NT2/D1 (cell line): ENCODE data around the gene CFLAR.
A peak's percentile ranks its signal among the peaks of the same experiment; 100 is the strongest.

Source experiments
- DNase-seq: peaks from one replicate; pipeline ENCODE4 v3.0.0-alpha.2; 2011; ENCODE audit warnings: low read depth, low spot score
- H3K27me3 ChIP-seq: 2 replicates; pipeline ENCODE4 v1.6.0; 2011; ENCODE audit warnings: mild to moderate bottlenecking; ENCODE audit not compliant: insufficient read length, insufficient read depth
- H3K36me3 ChIP-seq: 2 replicates; pipeline ENCODE4 v1.6.1; 2011; ENCODE audit warnings: mild to moderate bottlenecking, low read length, mixed read lengths; ENCODE audit not compliant: insufficient read depth, insufficient read length
- H3K4me1 ChIP-seq: 2 replicates; pipeline ENCODE4 v1.5.1; 2011; ENCODE audit not compliant: insufficient read depth, insufficient read length
- H3K4me3 ChIP-seq: 2 replicates; pipeline ENCODE4 v1.5.1; 2011; ENCODE audit warnings: low read depth; ENCODE audit not compliant: insufficient read length
- H3K9ac ChIP-seq: 2 replicates; pipeline ENCODE4 v1.6.0; 2011; ENCODE audit warnings: low read depth; ENCODE audit not compliant: insufficient read length
- H3K9me3 ChIP-seq: 2 replicates; pipeline ENCODE4 v1.5.1; 2011; ENCODE audit warnings: mild to moderate bottlenecking, low read length; ENCODE audit not compliant: insufficient read depth
- SUZ12 ChIP-seq: IDR thresholded peaks from 2 replicates; pipeline ENCODE4 v1.6.1; 2011; ENCODE audit not compliant: insufficient read length, insufficient read depth; ENCODE audit errors: extremely low read depth
- YY1 ChIP-seq: IDR thresholded peaks from 2 replicates; pipeline ENCODE4 v1.6.1; 2011; ENCODE audit not compliant: insufficient read length, insufficient read depth
- ZNF274 ChIP-seq: IDR thresholded peaks from 2 replicates; pipeline ENCODE4 v1.6.1; 2011; ENCODE audit warnings: mild to moderate bottlenecking, low read depth, low read length

The CFLAR gene

DNA sequence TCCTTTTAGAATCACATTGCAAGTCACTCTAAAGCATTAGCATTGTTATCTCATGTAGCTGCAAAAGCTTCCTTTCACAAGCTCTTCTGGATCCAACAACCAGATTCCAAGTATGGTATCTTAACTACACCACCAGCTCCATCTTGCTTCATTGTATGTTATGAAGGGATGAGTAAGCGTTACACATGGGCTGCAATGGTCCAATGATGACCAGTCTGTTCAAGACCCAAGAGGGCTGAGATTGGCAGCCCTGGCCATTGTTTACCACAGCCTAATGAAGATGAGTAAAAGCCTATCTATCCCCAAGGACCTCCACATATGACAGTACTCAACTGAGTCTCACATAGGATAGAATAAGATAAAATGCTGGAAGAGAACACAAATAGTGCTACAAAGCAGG is 6.3 kb downstream of the CFLAR start:
- H3K9ac ChIP-seq, result no peak overlapping the region

DNA sequence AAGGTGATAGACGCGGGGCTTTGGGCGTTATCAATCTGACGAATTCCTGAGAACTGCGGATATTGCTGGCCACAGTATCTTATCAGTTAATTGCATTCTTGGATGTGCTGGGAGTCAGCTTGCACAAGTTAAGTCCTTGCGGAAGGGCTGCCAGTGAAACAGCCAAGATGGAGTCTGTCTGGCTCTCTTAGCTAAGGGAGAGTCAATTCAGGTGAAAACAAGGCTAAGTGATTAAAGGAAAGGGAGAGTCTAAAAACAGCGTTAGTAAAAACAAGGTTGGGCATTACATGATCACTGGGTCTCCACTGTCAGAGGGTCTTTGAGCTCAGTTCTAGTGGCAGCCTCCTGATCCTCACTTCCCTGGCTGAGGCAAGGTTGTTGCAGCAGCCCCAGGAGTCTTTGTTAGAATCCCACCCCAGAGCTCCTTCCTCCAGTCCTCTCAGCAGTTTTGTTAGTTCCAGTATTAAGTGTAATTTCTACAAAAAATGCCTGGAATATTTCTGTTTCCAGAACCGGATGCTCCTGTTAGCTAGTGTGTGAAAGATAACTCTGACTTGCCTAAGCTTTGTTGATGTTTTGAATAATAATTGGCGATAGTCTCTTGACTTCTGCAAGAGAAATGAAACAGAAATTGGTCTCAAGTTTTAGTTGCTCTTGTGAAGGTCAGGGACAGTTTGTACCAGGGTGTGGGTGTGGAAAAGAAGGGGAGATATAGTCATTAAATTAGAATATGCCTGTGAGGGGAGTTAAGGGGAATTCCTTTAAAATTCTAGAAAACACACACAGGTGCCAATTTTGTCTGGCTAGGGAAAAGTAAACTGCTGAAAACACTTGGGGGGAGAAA is 10.6 kb downstream of the CFLAR start:
- no peaks in the 10 kb centered on the region for H3K9me3 ChIP-seq
- TF ChIP-seq ZNF274 (no peak), YY1 (no peak), SUZ12 (no peak)
- H3K9ac ChIP-seq, result no peak overlapping the region
- no peaks in the 10 kb centered on the region for H3K36me3 ChIP-seq
- H3K27me3 ChIP-seq, result no peaks in the 10 kb centered on the region
- DNase-seq, result no peak
- peaks cover 9% of the 10 kb centered on the region for H3K4me1 ChIP-seq
- no peak overlapping the region for H3K4me3 ChIP-seq

More for the DNA sequence above, 6.3 kb downstream of the CFLAR start:
- Histone ChIP-seq H3K4me3 (no peak overlapping the region), H3K4me1 (peaks cover 4% of the 10 kb centered on the region), H3K9me3 (no peaks in the 10 kb centered on the region), H3K36me3 (no peaks in the 10 kb centered on the region), H3K27me3 (no peaks in the 10 kb centered on the region)
- DNase-seq, result no peak
- no peak for TF ChIP-seq SUZ12

DNA sequence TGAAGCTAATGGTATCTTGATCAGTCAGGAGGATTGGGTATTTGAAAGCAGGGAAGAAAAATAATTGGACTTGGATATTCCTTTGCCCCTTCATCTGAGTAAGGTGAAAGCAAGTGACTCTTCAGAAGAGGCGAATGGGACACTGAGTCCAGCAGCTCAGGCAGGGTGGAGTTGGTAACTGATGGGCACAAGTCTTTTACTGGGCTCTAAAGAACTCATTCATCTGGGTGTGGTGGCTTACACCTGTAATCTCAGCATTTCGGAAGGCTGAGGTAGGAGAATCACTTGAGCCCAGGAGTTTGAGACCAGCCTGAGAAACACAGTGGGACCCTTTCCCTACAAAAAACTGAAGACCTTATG is 11.2 kb downstream of the CFLAR start:
- H3K9me3 ChIP-seq, result no peaks in the 10 kb centered on the region
- no peak overlapping the region for H3K4me3 ChIP-seq
- TF ChIP-seq YY1, result no peak
- TF ChIP-seq ZNF274, result no peak
- TF ChIP-seq SUZ12, result no peak
- H3K9ac ChIP-seq, result no peak overlapping the region
- no peaks in the 10 kb centered on the region for H3K36me3 ChIP-seq
- no peak for DNase-seq
- H3K27me3 ChIP-seq, result no peaks in the 10 kb centered on the region
- peaks cover 9% of the 10 kb centered on the region for H3K4me1 ChIP-seq

DNA sequence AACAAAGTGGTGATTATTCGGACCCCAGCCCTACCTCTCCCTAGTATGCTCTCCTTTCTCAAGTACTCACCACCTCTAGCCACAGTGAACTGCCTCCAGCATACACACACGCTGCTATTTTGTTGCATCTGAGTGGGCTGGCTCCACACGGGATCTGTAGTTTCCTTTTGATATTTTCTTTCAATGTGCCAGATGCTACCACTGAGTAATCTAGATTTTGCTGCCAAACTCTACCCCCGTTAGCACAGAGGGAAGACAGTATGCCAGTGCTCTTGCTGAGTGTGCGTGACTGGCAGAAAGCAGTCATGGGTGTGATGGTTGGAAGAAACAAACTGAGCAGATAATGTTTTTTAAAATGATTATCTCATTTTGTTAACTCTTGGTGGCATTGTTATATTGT is 11.6 kb downstream of the CFLAR start:
- Histone ChIP-seq H3K9me3 (no peaks in the 10 kb centered on the region), H3K4me3 (no peak overlapping the region), H3K4me1 (peaks cover 9% of the 10 kb centered on the region), H3K9ac (no peak overlapping the region), H3K27me3 (no peaks in the 10 kb centered on the region), H3K36me3 (peaks cover under 1% of the 10 kb centered on the region)
- no peak for TF ChIP-seq ZNF274
- TF ChIP-seq SUZ12, result no peak
- no peak for TF ChIP-seq YY1
- no peak for DNase-seq

DNA sequence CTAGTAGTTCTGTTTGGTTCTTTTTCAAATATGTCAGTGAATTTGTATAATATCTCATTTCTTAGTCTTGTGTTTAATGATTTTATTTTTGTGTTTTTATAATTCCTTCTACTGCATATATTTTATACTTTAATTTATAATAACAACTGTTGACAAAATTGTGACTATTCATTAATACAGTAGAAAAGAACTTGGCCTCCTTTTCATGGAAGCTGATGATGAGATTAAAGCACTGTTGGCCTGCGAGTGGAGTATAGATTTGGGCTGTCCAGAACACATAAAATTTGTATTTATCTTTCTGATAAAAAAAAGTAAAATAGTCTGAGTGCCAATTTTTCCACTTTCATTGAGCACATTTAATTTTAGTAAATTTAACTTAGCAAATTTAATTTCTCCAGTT is 12.1 kb downstream of the CFLAR start:
- Histone ChIP-seq H3K4me1 (peaks cover 9% of the 10 kb centered on the region), H3K4me3 (no peak overlapping the region), H3K9me3 (no peaks in the 10 kb centered on the region), H3K36me3 (peaks cover 5% of the 10 kb centered on the region), H3K9ac (no peak overlapping the region), H3K27me3 (no peaks in the 10 kb centered on the region)
- DNase-seq, result no peak
- TF ChIP-seq YY1, result no peak
- no peak for TF ChIP-seq SUZ12
- no peak for TF ChIP-seq ZNF274

DNA sequence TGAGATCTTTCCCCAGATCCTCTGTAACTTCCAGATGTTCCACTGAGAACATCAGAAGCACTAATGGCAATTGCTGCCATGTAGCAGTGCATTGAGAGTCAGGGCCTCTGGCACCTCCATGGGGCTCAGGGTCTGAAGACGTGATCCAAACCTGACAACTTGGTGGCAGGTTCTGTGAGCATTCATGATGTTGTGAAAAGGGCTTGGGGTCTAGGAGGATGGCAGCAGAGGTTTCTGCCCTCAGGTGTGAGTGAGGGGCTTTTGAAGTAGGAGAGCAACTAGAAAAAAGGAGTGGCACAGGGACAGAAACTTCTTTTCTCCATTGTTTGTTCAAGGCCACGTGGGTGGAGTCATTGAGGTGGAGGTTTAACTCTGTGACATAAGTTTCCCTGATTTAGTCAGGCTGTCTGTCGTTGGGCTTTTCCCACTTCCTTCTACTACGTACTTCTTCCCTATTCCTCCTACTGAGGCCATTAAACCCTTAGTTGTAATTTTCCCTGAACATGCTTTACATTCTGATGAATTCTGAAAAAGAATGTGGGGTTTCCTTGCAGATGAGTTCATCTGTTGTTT is 13.1 kb downstream of the CFLAR start:
- peaks cover 9% of the 10 kb centered on the region for H3K36me3 ChIP-seq
- TF ChIP-seq SUZ12, result no peak
- TF ChIP-seq ZNF274, result no peak
- no peak for TF ChIP-seq YY1
- H3K9ac ChIP-seq, result no peak overlapping the region
- no peak for DNase-seq
- H3K4me1 ChIP-seq, result peaks cover 9% of the 10 kb centered on the region
- no peak overlapping the region for H3K4me3 ChIP-seq
- H3K27me3 ChIP-seq, result no peaks in the 10 kb centered on the region
- H3K9me3 ChIP-seq, result no peaks in the 10 kb centered on the region

DNA sequence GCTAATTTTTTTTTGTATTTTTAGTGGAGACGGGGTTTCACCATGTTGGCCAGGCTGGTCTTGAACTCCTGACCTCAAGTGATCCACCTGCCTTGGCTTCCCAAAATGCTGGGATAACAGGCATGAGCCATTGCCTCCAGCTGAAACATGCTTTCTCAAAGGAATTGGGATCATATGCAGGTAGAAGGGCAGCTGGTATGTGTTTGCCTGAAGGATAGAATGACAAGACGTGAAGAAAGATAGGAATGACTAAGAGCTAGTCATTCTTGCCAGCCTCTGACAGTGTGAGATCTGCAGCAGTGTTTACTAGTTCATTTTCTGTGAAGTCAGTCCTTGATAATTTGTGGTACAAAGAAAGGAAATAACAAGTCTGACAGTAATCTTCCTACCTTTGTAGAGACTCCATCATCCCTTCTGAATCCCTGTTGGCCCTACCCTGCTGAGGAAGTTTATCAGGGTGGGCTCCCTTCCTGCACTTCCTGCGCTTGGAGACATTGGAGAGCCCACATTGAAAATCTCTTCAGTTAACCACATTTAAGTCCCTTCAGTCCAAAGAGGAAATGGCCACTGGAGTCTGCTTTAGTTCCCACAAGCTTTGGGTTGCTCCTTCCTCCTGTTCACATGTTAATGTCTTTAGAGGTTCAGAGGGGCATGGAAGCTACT is 14.7 kb downstream of the CFLAR start:
- H3K9me3 ChIP-seq, result no peaks in the 10 kb centered on the region
- H3K36me3 ChIP-seq, result peaks cover 17% of the 10 kb centered on the region
- DNase-seq, result peak; percentile 48
- TF ChIP-seq ZNF274, result no peak
- no peak for TF ChIP-seq SUZ12
- H3K9ac ChIP-seq, result no peak overlapping the region
- peaks cover 6% of the 10 kb centered on the region for H3K4me1 ChIP-seq
- H3K4me3 ChIP-seq, result no peak overlapping the region
- H3K27me3 ChIP-seq, result no peaks in the 10 kb centered on the region
